SK-N-SH treated with all-trans-retinoic acid at 6 μM for 48 hours (cell line): ENCODE measurements around the gene GPR27.

Source experiments
- BACH2 ChIP-seq: fragments of 250-450 bp; sonication (Bioruptor Pico); IDR thresholded peaks from 2 replicates; pipeline ENCODE4 v1.9.0; 2021; ENCODE audit warnings: mild to moderate bottlenecking, borderline replicate concordance
- ISL1 ChIP-seq: fragments of 250-450 bp; sonication (Bioruptor Pico); IDR thresholded peaks from 2 replicates; pipeline ENCODE4 v2.1.2; 2022; ENCODE audit warnings: mild to moderate bottlenecking, moderate library complexity
- TF ChIP-seq, protein P1 (sequence below): fragments of 250-450 bp; sonication (Bioruptor Pico); IDR thresholded peaks from 2 replicates; pipeline ENCODE4 v1.8.0; 2020; ENCODE audit warnings: mild to moderate bottlenecking, moderate library complexity, borderline replicate concordance

DNA sequence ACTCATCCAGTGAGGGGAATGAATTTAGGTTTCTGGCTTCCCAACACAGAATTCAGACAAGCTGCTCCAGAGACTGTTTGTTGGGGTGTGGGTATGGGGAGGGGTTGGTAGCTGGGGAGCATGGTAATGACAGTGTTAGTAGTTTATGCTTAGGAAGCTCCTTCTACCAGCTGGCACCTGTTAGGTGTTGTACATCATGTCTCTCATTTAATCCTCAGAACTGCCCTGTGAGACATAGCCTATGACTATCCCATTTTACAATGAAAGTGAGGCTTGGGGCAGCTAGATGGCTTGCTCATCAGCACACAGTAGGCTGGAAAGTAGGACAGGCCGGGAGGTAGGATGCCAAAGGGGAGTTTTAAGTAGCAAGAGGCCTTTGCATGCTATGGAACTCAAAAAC, 31.0 kb upstream of the GPR27 start:
- TF ChIP-seq BACH2 (no peak), ISL1 (CRISPR knock-in tag) (no peak)
- TF ChIP-seq, protein P1, sequence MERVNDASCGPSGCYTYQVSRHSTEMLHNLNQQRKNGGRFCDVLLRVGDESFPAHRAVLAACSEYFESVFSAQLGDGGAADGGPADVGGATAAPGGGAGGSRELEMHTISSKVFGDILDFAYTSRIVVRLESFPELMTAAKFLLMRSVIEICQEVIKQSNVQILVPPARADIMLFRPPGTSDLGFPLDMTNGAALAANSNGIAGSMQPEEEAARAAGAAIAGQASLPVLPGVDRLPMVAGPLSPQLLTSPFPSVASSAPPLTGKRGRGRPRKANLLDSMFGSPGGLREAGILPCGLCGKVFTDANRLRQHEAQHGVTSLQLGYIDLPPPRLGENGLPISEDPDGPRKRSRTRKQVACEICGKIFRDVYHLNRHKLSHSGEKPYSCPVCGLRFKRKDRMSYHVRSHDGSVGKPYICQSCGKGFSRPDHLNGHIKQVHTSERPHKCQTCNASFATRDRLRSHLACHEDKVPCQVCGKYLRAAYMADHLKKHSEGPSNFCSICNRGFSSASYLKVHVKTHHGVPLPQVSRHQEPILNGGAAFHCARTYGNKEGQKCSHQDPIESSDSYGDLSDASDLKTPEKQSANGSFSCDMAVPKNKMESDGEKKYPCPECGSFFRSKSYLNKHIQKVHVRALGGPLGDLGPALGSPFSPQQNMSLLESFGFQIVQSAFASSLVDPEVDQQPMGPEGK (CRISPR knock-in tag), result no peak
